HepG2 (cell line): ENCODE results near the gene ZSWIM5. TPM values are rescaled to one million over a fixed set of nuclear protein-coding genes. Genes with fewer than 3 reads are reported as not detected.

Experiments used
- CBFB ChIP-seq: sonication (generic); formaldehyde crosslinking; IDR thresholded peaks from 2 replicates; pipeline ENCODE4 v1.4.0; 2020; ENCODE audit warnings: missing genetic modification reagents
- EEA1 ChIP-seq: sonication (generic); formaldehyde crosslinking; IDR thresholded peaks from 2 replicates; pipeline ENCODE4 v1.5.1; 2020; ENCODE audit warnings: mild to moderate bottlenecking, missing genetic modification reagents, borderline replicate concordance
- MBNL3 ChIP-seq: fragments of 250-450 bp; sonication (Bioruptor Pico); conservative IDR thresholded peaks from 2 replicates; pipeline ENCODE4 v1.8.0; 2022; ENCODE audit warnings: mild to moderate bottlenecking, inconsistent platforms
- MZF1 ChIP-seq: sonication (generic); formaldehyde crosslinking; IDR thresholded peaks from 2 replicates; pipeline ENCODE4 v1.8.1; 2023; ENCODE audit warnings: mild to moderate bottlenecking, missing genetic modification reagents, borderline replicate concordance
- PAX8 ChIP-seq: sonication (generic); formaldehyde crosslinking; IDR thresholded peaks from 2 replicates; pipeline ENCODE4 v1.8.0; 2022; ENCODE audit warnings: mild to moderate bottlenecking, missing genetic modification reagents, borderline replicate concordance
- RFX1 ChIP-seq: fragments of 450-650 bp; IDR thresholded peaks from 2 replicates; pipeline ENCODE4 v1.6.1; 2017
- RXRB ChIP-seq: IDR thresholded peaks from 2 replicates; pipeline ENCODE4 v1.6.1; 2016; ENCODE audit warnings: borderline replicate concordance, missing genetic modification reagents, missing compliant biosample characterization
- SAP130 ChIP-seq: IDR thresholded peaks from 2 replicates; pipeline ENCODE4 v1.6.1; 2016; ENCODE audit warnings: low read depth
- SPEN ChIP-seq: sonication (generic); formaldehyde crosslinking; IDR thresholded peaks from 2 replicates; pipeline ENCODE4 v1.5.1; 2020; ENCODE audit warnings: low read depth, mild to moderate bottlenecking, missing genetic modification reagents
- TMF1 ChIP-seq: sonication (generic); formaldehyde crosslinking; IDR thresholded peaks from 2 replicates; pipeline ENCODE4 v1.8.1; 2022; ENCODE audit warnings: low read depth, missing genetic modification reagents
- ZFX ChIP-seq: sonication (generic); formaldehyde crosslinking; IDR thresholded peaks from 2 replicates; pipeline ENCODE4 v1.4.0; 2020; ENCODE audit warnings: mild to moderate bottlenecking, low read depth, missing genetic modification reagents, moderate library complexity
- ZNF101 ChIP-seq: sonication (generic); formaldehyde crosslinking; IDR thresholded peaks from 2 replicates; pipeline ENCODE4 v1.4.0; 2020; ENCODE audit warnings: mild to moderate bottlenecking, low read depth, missing genetic modification reagents, borderline replicate concordance
- ZNF224 ChIP-seq: sonication (generic); formaldehyde crosslinking; IDR thresholded peaks from 2 replicates; pipeline ENCODE4 v1.5.0; 2020; ENCODE audit warnings: mild to moderate bottlenecking, missing genetic modification reagents
- ZNF317 ChIP-seq: sonication (generic); formaldehyde crosslinking; IDR thresholded peaks from 2 replicates; pipeline ENCODE4 v1.5.0; 2020; ENCODE audit warnings: mild to moderate bottlenecking, missing genetic modification reagents
- ZNF33A ChIP-seq: sonication (generic); formaldehyde crosslinking; IDR thresholded peaks from 2 replicates; pipeline ENCODE4 v1.5.1; 2020; ENCODE audit warnings: missing genetic modification reagents, mild to moderate bottlenecking, moderate library complexity, borderline replicate concordance
- ZNF761 ChIP-seq: sonication (generic); formaldehyde crosslinking; conservative IDR thresholded peaks from 2 replicates; pipeline ENCODE4 v1.4.0; 2020; ENCODE audit warnings: mild to moderate bottlenecking, missing genetic modification reagents
- polyA plus RNA-seq, 8 experiments: library from polyadenylated mRNA; depleted of rRNA in 3 of 8; stranded (reverse) in 7 of 8; unstranded in 1 of 8; fragments of >200 nt; fragmentation: Illumina TruSeq in 4 of 8; extraction: Trizol in 4 of 8; gene quantifications; 2 replicates each; pipeline versions ENCODE4 v1.2.1 to v1.2.3, GENCODE V29; 2011 to 2016; ENCODE audit warnings: low read depth in 4 of 8, missing spikeins in 1 of 8, mixed read lengths in 1 of 8; ENCODE audit not compliant: insufficient read depth in 1 of 8
- total RNA-seq, 5 experiments: library from RNA; depleted of rRNA; stranded (reverse); fragments of >200 nt; fragmentation: Illumina TruSeq; extraction: Trizol; gene quantifications; 2 replicates each; pipeline ENCODE4 v1.2.3, GENCODE V29; 2016; ENCODE audit warnings: low read depth in 1 of 5
- TF ChIP-seq, protein P1 (sequence below): sonication (generic); formaldehyde crosslinking; IDR thresholded peaks from 2 replicates; pipeline ENCODE4 v1.4.0; 2020; ENCODE audit warnings: mild to moderate bottlenecking, missing genetic modification reagents
- TF ChIP-seq, protein P2 (sequence below): sonication (generic); formaldehyde crosslinking; IDR thresholded peaks from 2 replicates; pipeline ENCODE4 v1.5.0; 2020; ENCODE audit warnings: missing genetic modification reagents
- TF ChIP-seq, protein P3 (sequence below): sonication (generic); formaldehyde crosslinking; IDR thresholded peaks from 2 replicates; pipeline ENCODE4 v1.5.1; 2020; ENCODE audit warnings: missing genetic modification reagents, mild to moderate bottlenecking, borderline replicate concordance
- TF ChIP-seq, protein P4 (sequence below): sonication (generic); formaldehyde crosslinking; IDR thresholded peaks from 2 replicates; pipeline ENCODE4 v1.4.0; 2020; ENCODE audit warnings: mild to moderate bottlenecking, missing genetic modification reagents

Gene ZSWIM5
- total and polyA plus RNA-seq, 2 of the 13 experiments (the other 11 are each of a cell fraction or from before 2014, with no cell fraction given) = 11.0 to 20.6 TPM

DNA sequence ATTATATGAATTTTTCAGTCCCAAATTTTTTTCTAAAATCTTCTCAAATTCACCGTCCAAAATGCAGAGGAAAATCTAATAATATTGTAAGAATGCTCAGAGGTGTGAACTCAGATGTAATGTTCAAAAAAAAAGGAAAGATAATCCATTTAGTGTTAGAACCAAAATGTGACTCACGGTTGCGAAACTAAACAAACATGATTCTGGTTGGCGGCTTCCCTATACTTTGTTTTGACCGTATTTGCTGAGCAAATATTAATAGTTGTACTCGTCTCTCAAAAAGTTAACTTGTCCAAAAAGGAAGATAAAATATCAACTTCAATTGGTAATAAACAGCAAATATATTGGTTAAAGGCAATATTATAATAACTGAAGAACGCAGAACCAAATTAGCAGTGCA, 34.4 kb downstream of the ZSWIM5 start (continued):
- TF ChIP-seq, protein P1, sequence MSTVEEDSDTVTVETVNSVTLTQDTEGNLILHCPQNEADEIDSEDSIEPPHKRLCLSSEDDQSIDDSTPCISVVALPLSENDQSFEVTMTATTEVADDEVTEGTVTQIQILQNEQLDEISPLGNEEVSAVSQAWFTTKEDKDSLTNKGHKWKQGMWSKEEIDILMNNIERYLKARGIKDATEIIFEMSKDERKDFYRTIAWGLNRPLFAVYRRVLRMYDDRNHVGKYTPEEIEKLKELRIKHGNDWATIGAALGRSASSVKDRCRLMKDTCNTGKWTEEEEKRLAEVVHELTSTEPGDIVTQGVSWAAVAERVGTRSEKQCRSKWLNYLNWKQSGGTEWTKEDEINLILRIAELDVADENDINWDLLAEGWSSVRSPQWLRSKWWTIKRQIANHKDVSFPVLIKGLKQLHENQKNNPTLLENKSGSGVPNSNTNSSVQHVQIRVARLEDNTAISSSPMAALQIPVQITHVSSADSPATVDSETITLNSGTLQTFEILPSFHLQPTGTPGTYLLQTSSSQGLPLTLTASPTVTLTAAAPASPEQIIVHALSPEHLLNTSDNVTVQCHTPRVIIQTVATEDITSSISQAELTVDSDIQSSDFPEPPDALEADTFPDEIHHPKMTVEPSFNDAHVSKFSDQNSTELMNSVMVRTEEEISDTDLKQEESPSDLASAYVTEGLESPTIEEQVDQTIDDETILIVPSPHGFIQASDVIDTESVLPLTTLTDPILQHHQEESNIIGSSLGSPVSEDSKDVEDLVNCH (CRISPR knock-in tag) = no peak
- TF ChIP-seq RFX1 (no peak), ZNF761 (CRISPR knock-in tag) (no peak), RXRB (CRISPR knock-in tag) (peak; percentile 86), MBNL3 (no peak), EEA1 (CRISPR knock-in tag) (no peak), TMF1 (no peak), ZFX (CRISPR knock-in tag) (no peak), SAP130 (CRISPR knock-in tag) (peak; percentile 81), PAX8 (CRISPR knock-in tag) (no peak), ZNF317 (no peak), ZNF224 (CRISPR knock-in tag) (no peak), SPEN (CRISPR knock-in tag) (no peak), ZNF33A (no peak; the same call in 1 of the 2 replicates), ZNF101 (CRISPR knock-in tag) (no peak), CBFB (CRISPR knock-in tag) (peak; percentile 52; the same call in 1 of the 2 replicates), MZF1 (no peak)
- TF ChIP-seq, protein P2, sequence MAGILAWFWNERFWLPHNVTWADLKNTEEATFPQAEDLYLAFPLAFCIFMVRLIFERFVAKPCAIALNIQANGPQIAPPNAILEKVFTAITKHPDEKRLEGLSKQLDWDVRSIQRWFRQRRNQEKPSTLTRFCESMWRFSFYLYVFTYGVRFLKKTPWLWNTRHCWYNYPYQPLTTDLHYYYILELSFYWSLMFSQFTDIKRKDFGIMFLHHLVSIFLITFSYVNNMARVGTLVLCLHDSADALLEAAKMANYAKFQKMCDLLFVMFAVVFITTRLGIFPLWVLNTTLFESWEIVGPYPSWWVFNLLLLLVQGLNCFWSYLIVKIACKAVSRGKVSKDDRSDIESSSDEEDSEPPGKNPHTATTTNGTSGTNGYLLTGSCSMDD (CRISPR knock-in tag) = no peak
- TF ChIP-seq, protein P3, sequence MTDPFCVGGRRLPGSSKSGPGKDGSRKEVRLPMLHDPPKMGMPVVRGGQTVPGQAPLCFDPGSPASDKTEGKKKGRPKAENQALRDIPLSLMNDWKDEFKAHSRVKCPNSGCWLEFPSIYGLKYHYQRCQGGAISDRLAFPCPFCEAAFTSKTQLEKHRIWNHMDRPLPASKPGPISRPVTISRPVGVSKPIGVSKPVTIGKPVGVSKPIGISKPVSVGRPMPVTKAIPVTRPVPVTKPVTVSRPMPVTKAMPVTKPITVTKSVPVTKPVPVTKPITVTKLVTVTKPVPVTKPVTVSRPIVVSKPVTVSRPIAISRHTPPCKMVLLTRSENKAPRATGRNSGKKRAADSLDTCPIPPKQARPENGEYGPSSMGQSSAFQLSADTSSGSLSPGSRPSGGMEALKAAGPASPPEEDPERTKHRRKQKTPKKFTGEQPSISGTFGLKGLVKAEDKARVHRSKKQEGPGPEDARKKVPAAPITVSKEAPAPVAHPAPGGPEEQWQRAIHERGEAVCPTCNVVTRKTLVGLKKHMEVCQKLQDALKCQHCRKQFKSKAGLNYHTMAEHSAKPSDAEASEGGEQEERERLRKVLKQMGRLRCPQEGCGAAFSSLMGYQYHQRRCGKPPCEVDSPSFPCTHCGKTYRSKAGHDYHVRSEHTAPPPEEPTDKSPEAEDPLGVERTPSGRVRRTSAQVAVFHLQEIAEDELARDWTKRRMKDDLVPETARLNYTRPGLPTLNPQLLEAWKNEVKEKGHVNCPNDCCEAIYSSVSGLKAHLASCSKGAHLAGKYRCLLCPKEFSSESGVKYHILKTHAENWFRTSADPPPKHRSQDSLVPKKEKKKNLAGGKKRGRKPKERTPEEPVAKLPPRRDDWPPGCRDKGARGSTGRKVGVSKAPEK (CRISPR knock-in tag) = 0 out of 2 replicates have a peak, but pooled peaks have one; percentile 52
- TF ChIP-seq, protein P4, sequence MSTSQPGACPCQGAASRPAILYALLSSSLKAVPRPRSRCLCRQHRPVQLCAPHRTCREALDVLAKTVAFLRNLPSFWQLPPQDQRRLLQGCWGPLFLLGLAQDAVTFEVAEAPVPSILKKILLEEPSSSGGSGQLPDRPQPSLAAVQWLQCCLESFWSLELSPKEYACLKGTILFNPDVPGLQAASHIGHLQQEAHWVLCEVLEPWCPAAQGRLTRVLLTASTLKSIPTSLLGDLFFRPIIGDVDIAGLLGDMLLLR (CRISPR knock-in tag) = no peak
